ENCODE data around the gene ENDOV. TPM values are rescaled to one million over a fixed set of nuclear protein-coding genes. Genes with fewer than 3 reads are reported as not detected.

Gene ENDOV
- total RNA-seq, 1 experiment from 2014 or later = 10.4 TPM

GRCh38 chr17:80451104-80451775 lies 36.3 kb downstream of the ENDOV start:
- Histone ChIP-seq H3K36me3 (no peaks in the 10 kb centered on the region), H3K9me3 (replicated peaks) (no peaks in the 10 kb centered on the region), H3K4me3 (no peak overlapping the region), H3K4me1 (peaks cover 9% of the 10 kb centered on the region), H3K27me3 (peaks cover 32% of the 10 kb centered on the region), H3K27ac (no peak overlapping the region)
- no peak for DNase-seq

DNA sequence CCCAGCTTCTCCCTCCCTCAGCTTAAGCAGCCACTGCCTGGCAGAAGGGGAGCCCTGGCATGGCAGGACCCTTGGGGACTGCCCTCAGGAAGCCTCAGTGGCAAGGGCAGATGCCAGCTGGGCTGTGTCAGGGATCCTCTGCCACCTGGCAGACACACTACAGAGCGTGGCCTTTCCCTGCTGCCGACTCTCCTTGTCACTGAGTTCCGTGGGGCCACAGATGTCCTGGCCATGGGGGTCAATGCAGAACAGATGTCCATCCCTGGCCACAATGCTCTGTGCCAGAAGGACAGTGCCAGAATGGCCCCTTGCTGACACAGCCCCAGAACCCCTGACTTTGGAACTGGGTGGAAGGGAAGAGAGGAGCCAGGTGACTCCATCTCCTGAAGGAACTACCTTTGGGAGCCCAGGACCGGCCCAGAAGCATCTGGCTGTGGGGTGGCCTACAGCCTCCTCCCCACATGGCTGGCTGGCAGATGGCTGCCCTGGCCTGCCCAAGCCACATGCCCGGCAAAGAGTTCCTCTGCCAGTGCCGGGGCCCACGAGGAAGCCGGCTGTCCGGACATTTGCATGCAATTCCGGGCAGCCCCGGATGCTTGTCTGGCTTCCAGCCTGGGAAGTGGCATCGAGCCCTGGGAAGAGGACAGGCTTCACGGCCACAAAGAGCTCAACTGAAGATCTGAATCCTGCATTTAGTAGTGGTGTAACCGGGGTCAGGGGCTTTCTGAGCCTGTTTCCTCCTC lies 37.4 kb downstream of the ENDOV start:
- peaks cover 17% of the 10 kb centered on the region for H3K4me1 ChIP-seq
- no peaks in the 10 kb centered on the region for H3K36me3 ChIP-seq
- H3K9me3 ChIP-seq (replicated peaks) = no peaks in the 10 kb centered on the region
- no peak overlapping the region for H3K4me3 ChIP-seq
- peaks cover 30% of the 10 kb centered on the region for H3K27me3 ChIP-seq
- H3K27ac ChIP-seq = no peak overlapping the region
- DNase-seq = no peak

DNA sequence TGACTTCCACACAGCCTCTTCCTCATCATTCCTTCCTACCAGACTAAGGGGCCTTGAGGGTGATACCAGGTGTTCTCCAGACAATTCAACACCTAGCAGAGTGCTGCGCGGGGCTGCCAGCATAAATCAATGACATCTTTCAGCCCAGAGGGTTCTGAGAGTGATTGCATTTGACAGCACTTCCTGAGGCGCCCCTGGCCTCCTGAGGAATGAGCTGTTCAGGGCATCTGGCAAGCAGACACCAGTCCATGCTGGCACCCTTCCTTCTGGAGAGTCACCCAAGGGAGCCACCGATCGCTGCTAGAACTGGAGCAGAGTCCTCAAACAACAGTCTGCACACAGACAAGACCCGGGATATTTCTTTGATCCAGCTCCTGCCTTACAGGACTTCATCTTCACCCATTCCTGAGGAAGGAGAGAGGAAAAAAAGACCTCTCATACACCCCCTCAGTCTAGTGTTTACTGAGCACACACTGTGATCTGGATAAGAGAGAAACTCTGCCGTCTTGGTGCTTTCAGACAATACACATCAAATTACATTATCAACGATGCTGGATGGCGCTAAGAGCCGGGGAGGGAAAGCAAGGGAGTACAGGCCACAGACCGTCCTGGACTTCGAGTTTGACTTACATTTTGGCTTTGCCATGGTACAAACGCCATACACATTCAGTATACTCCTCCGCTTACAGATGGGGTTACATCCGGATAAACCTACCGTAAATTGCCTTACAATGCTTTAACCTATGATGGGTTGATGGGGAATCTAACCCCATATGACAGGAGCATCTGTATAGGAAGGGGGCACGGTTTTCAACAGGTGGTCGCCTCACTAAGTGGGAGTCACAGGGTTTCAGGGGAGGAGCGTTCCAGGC lies 38.4 kb downstream of the ENDOV start:
- Histone ChIP-seq H3K27me3 (peaks cover 25% of the 10 kb centered on the region), H3K4me1 (peaks cover 24% of the 10 kb centered on the region), H3K36me3 (no peaks in the 10 kb centered on the region), H3K4me3 (peak overlapping the region; percentile 80; the same call in 1 of the 2 replicates), H3K9me3 (replicated peaks) (no peaks in the 10 kb centered on the region), H3K27ac (no peak overlapping the region)
- DNase-seq = no peak

GRCh38 chr17:80453998-80454556 lies 39.1 kb downstream of the ENDOV start:
- Histone ChIP-seq H3K27me3 (peaks cover 18% of the 10 kb centered on the region), H3K4me3 (peak overlapping the region; percentile 80), H3K4me1 (peaks cover 24% of the 10 kb centered on the region), H3K36me3 (no peaks in the 10 kb centered on the region), H3K27ac (peak overlapping the region; percentile 85), H3K9me3 (replicated peaks) (no peaks in the 10 kb centered on the region)
- no peak for DNase-seq

- peaks cover 11% of the 10 kb centered on the region for H3K27me3 ChIP-seq
Observed at GRCh38 chr17:80454557-80455335, 39.8 kb downstream of the ENDOV start.

DNA sequence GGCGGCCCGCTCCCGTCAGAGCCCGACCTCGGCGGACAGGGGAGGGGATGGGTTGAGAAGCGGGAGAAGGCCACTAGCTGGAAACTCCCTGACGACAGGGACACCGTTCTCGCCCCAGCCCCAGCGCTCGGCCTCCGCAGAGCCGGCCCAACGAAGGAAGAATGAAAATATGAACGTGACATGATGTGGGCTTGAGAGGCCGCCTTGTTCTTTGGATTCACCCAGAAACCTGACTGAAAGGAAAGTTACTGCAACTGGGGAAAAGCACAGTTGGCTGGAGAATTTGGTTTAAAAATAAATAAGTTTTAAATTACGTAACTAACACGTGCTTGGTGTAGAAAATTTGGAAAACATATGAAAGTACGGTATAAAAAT lies 40.4 kb downstream of the ENDOV start:
- H3K4me1 ChIP-seq = peaks cover 24% of the 10 kb centered on the region
- DNase-seq = peak in 1 of 2 experiments; percentile 76
- no peaks in the 10 kb centered on the region for H3K9me3 ChIP-seq (replicated peaks)

More at GRCh38 chr17:80454557-80455335, 39.8 kb downstream of the ENDOV start:
- no peaks in the 10 kb centered on the region for H3K9me3 ChIP-seq (replicated peaks)
- peaks cover 24% of the 10 kb centered on the region for H3K4me1 ChIP-seq
- H3K36me3 ChIP-seq = no peaks in the 10 kb centered on the region
- H3K27ac ChIP-seq = peak overlapping the region; percentile 85
- DNase-seq = peak; percentile 99 to 100
- peak overlapping the region; percentile 80 for H3K4me3 ChIP-seq

GRCh38 chr17:80455784-80456183 lies 40.8 kb downstream of the ENDOV start:
- H3K4me1 ChIP-seq = peaks cover 24% of the 10 kb centered on the region
- H3K27me3 ChIP-seq = peaks cover 2% of the 10 kb centered on the region; the same call in 1 of the 2 replicates
- H3K36me3 ChIP-seq = no peaks in the 10 kb centered on the region
- peak overlapping the region; percentile 80 for H3K4me3 ChIP-seq
- no peak overlapping the region; the same call in 1 of the 2 replicates for H3K27ac ChIP-seq
- H3K9me3 ChIP-seq (replicated peaks) = no peaks in the 10 kb centered on the region
- peak; percentile 50 to 67 for DNase-seq

More for the DNA sequence above, 40.4 kb downstream of the ENDOV start:
- H3K27me3 ChIP-seq = peaks cover 5% of the 10 kb centered on the region; the same call in 1 of the 2 replicates
- H3K4me3 ChIP-seq = peak overlapping the region; percentile 80
- no peaks in the 10 kb centered on the region for H3K36me3 ChIP-seq
- H3K27ac ChIP-seq = peak overlapping the region; percentile 85

GRCh38 chr17:80456465-80457235 lies 41.7 kb downstream of the ENDOV start:
- Histone ChIP-seq H3K36me3 (no peaks in the 10 kb centered on the region), H3K27ac (peak overlapping the region; percentile 86), H3K27me3 (no peaks in the 10 kb centered on the region), H3K9me3 (replicated peaks) (no peaks in the 10 kb centered on the region), H3K4me1 (peaks cover 24% of the 10 kb centered on the region), H3K4me3 (peak overlapping the region; percentile 51)
- DNase-seq = peak; percentile 94 to 95

- Histone ChIP-seq H3K27ac (peak overlapping the region; percentile 86), H3K4me1 (peaks cover 24% of the 10 kb centered on the region)
- peak; percentile 56 to 63 for DNase-seq
Observed at GRCh38 chr17:80457236-80457856, 42.4 kb downstream of the ENDOV start.

GRCh38 chr17:80458016-80458415 lies 43.0 kb downstream of the ENDOV start:
- Histone ChIP-seq H3K27ac (no peak overlapping the region), H3K27me3 (no peaks in the 10 kb centered on the region), H3K4me3 (no peak overlapping the region), H3K9me3 (replicated peaks) (no peaks in the 10 kb centered on the region), H3K4me1 (peaks cover 24% of the 10 kb centered on the region), H3K36me3 (no peaks in the 10 kb centered on the region)
- no peak for DNase-seq

More at GRCh38 chr17:80457236-80457856, 42.4 kb downstream of the ENDOV start:
- Histone ChIP-seq H3K27me3 (no peaks in the 10 kb centered on the region), H3K4me3 (peak overlapping the region; percentile 51), H3K36me3 (no peaks in the 10 kb centered on the region), H3K9me3 (replicated peaks) (no peaks in the 10 kb centered on the region)

DNA sequence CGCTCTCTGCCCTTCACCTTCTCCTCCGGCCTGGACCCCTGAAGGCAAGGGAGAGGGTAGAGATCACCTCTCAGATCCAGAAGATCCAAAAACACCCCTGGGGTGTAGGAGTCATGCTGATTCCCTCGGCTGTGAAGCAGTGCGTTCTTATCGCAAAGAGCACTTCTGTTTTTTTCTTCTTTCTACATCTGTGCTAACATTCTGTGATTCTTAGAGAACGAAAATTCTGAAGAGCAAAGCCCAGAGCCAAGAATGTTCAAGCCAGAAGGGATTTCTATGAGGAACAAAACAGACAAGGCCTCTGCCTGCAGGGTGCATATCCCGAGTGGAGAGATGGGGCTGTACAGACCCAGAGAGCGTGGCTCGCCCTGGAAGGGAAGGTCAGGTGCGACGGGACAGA lies 44.3 kb downstream of the ENDOV start:
- Histone ChIP-seq H3K27me3 (no peaks in the 10 kb centered on the region), H3K36me3 (no peaks in the 10 kb centered on the region), H3K4me1 (peaks cover 20% of the 10 kb centered on the region), H3K27ac (no peak overlapping the region), H3K4me3 (no peak overlapping the region), H3K9me3 (replicated peaks) (no peaks in the 10 kb centered on the region)
- no peak for DNase-seq

GRCh38 chr17:80460429-80460834 lies 45.5 kb downstream of the ENDOV start:
- no peaks in the 10 kb centered on the region for H3K36me3 ChIP-seq
- peak in 1 of 2 experiments; percentile 53 for DNase-seq
- no peaks in the 10 kb centered on the region for H3K9me3 ChIP-seq (replicated peaks)
- H3K27ac ChIP-seq = no peak overlapping the region
- peaks cover 27% of the 10 kb centered on the region for H3K4me1 ChIP-seq
- no peak overlapping the region for H3K4me3 ChIP-seq
- peaks cover 5% of the 10 kb centered on the region; the same call in 1 of the 2 replicates for H3K27me3 ChIP-seq

Data from SJCRH30 (cell line).